NCI-H187 treated with DMSO at 0.1 percent for 48 hours (cell line): ENCODE measurements around the gene LRRFIP1.

ENCODE experiments used
- DNase-seq: peaks from one replicate; lab custom pipeline; 2025; lab: John Stamatoyannopoulos, UW

Gene LRRFIP1

DNA sequence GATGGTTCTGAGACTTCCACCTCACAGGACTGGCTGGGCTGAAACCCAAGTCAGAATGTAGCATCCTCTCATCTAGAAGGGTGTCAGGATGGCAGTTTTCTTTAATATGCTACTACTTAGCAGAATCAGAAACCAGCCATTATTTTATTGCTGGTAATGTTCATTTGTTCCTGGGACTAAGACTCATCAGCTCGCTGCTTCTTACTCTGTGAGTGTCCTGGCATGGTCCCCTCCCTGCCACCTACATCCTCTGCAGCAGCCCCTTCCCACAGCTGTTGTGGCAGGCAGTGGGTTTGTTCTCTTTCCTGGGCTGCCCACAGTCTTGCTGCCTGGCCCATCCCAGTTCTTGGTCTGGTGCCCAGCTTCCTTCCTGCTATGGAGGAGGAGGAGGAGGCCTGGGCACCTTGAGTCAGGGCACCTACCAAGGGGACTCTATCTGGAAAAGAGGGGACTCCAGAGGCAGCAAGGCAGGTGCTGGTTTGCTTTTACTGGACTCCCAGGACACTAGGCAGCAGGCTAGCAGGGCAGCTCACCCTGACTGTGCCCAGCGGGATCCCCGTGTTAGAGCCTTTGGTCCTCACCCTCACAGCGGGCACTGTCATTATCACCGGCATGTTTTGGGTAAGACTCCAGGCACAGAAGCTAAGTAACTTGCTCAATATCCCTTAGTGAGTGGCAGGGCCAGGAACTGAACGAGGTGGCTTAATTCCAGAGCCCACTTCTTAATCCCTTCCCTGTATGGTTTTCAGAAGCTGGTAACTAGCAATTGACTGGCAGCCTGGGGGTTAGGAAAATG, 62.1 kb downstream of the LRRFIP1 start:
- no peak for DNase-seq

DNA sequence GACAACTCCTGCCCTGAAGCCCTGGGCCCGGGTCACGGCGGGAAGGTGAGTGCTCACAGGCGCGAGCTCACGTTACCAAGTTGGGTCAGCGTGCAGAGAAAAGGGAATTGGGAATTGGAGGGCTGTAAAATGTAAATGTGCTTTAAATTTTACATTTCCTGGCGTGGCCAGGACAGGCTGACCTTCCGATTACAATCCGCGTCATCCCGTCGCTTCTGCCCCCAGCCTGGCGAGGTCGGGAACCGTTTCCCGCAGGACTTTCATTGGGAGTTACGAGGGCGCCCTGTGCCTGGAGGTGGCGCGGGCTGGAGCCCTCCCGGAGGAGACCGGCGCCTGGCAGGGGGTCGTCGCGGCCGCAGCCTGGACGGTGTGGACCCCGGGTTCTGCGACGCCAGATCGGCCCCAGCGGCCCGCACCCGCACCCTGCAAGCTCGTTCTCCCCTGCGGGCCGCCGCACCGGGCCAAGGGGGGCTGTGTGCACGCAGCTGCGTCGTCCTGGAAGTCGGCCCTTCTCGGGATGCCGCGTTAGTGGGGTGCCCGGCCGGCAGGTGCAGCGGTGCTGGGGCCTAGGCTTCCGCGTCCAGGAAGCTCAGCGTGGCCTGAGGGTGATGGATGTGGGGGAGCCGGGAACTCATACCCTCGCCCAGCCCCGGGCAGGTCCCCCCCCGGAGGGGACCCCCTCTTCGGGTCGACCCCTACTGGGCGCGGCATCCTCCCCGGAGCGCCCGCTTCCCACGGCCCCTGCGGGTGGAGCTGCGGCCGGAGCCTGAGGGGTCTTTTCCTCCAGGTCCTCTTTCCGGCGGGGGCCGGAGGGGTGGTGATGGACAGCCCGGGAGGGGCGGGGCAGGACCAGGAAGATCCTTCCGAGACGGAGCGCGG, 63.9 kb downstream of the LRRFIP1 start:
- DNase-seq, result no peak

DNA sequence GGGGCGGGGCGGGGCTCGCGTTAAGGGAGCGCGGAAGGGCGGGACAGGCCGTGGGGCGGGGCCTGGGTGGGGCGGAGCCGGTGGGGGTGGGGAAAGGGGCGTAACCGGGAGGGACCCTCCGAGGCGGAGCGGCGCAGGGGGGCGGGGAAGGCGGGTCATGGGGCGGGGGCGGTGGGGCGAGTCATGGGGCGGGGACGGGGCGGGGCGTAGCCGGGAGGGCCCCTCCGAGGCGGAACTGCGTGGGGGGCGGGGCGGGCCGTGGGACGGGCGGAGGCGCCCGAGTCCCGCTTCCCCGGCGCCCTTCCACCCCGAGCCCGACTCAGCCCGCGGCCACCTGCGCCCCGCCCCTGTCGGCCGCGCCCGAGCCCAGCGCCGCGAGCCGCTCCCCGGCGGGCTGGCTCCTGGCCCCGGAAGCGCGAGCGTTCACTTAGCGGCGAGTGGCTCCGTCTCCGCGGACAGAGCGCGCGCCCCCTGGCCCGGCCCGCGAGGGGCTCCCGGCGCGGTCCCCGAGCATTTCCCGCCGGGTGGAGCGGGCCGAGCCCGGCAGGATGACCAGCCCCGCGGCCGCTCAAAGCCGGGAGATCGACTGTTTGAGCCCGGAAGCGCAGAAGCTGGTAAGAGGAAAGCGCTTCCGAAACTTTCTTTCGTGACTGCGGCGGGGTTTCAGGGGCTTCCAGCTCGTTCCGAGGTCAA, 64.7 kb downstream of the LRRFIP1 start:
- peak; percentile 29 for DNase-seq

- DNase-seq, result no peak
Observed at GRCh38 chr2:237692601-237693290, 65.4 kb downstream of the LRRFIP1 start.

DNA sequence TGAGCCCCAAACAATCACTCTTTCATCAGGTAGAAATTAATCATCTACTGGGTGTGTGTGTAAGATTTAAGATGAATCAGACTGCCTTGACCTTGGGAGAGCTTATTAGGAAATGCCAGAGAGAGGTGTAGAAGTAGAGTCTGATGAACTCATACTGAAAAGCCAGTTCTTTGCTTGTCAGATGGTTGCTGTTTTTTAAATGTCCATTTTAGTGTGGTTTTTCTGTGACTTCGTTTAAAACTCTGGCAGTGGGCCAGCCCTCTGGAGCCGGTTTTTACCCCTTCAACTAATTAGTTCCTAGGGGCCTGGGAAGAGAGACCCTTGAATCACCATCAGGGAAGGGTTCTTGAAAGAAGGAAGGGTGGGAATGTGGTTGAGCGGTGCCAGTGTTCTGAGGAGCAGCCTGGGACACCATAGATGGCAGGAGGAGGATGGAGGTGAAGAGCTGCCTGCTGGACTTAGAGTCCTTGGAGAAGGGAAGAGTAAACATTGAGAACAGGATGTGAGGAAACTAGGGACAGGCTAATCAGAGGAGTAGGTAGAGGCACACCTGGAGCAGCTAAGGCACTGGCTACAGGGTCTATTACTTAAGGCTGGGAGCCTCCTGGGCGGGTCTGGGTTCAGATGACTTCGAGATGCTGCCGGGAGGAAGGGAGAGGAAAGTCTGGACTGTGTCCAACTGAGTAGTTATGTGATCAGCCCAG, 66.1 kb downstream of the LRRFIP1 start:
- DNase-seq, result no peak

- DNase-seq, result no peak
Observed at GRCh38 chr2:237694415-237695194, 67.2 kb downstream of the LRRFIP1 start.

DNA sequence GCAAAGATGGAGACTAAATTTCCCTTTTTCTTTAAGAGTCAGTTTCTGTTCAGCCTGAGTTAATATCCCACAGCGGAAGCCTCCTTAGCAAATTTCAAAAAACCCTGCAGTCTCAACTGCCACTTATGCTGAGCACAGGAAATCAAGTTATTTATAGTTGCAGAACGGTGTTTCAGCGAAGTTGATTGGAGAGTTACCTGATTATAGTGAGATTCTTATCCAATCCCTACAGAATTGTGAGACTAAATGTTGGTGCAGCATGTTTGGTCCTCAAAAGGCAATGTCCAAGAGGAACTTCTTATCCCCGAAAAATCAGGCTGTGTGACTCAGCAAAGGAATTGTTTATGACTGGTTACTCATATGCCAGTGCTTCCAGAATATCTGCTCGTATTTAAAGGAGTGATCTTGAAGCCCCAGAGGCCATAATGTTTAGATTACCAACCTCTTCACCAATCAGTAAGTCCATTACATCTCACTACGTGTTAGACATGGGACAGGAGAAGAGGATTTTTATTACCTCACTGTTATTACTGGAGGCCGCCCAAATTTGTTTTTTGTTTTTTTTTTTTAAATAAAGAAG, 67.9 kb downstream of the LRRFIP1 start:
- DNase-seq, result no peak

- DNase-seq, result no peak
Observed at GRCh38 chr2:237696461-237696860, 69.1 kb downstream of the LRRFIP1 start.

- DNase-seq, result no peak
Observed at GRCh38 chr2:237697586-237698357, 70.4 kb downstream of the LRRFIP1 start.

DNA sequence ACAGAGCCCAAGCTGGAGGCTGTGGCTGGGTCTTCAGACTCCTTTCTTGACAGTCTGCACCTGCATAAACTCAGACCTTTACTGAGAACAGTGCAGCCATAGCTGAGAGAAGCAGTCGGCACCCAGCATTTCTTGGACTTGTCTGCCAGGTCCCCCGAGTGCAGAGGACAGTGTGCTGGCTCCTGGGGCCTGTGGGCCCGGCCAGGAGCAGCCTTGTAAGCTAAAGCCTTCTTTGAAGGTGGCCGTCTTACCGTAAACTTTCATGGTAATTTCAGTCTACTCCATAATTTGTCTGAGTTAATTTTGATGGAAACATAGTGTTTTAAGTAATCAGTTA, 70.9 kb downstream of the LRRFIP1 start:
- no peak for DNase-seq

- no peak for DNase-seq
Observed at GRCh38 chr2:237699870-237700511, 72.6 kb downstream of the LRRFIP1 start.

- no peak for DNase-seq
Observed at GRCh38 chr2:237700512-237701032, 73.2 kb downstream of the LRRFIP1 start.

DNA sequence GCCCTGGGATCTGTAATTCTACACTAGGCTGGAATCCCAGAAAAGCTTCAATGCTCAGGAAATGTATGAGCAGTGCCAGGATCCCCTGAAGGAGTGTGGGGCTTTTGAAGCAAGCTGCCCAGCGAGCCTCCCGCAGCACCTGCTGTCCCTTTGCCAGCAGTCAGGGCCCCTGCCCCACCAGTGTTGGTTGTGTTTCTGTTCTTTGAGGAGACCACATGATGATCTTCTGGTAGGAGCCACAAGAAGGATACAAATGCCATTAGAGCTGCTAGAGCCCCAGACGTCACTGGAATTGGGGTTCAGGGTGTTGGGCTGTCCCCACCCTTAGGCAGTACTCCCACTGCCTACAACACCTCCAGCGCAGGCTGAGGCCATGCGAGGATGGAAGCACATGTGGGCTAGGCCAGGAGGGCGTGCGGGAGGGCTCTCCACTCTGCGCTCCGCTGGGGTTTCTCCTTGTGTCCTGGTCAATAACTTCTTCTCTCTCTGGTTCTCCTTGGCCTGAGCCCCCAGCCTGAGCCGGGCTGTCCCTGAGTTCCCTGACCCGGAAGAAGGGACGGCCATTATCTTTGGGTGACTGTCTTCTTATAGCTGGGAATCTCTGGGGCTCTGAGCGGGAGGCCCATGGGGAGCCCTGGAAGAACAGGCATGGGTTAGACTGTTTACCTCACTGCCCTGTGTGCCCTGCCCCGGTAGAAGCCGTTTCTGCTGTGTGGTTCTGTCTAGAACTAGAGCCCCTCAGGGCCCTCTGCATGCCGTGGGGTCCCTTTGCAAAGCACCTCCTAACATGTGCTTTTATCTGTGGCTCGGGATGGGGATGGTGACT, 73.9 kb downstream of the LRRFIP1 start:
- no peak for DNase-seq

DNA sequence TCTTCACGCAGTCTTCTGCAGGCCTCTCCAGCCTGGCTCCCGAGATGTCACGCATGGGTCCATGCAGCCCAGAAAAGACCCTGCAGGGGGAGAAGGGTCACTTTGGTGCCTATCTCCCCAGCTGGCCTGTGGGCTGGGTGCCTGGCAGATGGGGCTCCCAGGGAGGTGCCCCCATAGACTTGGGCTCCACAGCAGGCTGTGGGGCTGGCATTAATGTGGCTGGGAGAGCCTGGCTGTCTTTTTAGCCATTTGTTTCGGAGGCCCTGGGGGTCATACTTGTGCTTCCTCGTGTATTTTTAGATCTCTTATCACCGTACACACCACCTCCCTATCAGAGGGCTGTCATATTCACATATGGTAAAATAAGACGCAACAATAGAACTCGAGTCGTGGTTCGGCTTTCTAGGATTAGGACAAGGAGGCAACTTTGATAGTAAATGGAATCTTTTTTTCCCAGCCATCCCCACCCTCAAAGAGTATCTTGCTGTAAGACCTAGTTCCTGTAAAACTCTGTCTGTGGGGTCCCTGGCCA, 74.5 kb downstream of the LRRFIP1 start:
- no peak for DNase-seq

- no peak for DNase-seq
Observed at GRCh38 chr2:237702441-237703391, 75.3 kb downstream of the LRRFIP1 start.
